ENCODE measurements around the gene DIDO1.

Gene DIDO1

DNA sequence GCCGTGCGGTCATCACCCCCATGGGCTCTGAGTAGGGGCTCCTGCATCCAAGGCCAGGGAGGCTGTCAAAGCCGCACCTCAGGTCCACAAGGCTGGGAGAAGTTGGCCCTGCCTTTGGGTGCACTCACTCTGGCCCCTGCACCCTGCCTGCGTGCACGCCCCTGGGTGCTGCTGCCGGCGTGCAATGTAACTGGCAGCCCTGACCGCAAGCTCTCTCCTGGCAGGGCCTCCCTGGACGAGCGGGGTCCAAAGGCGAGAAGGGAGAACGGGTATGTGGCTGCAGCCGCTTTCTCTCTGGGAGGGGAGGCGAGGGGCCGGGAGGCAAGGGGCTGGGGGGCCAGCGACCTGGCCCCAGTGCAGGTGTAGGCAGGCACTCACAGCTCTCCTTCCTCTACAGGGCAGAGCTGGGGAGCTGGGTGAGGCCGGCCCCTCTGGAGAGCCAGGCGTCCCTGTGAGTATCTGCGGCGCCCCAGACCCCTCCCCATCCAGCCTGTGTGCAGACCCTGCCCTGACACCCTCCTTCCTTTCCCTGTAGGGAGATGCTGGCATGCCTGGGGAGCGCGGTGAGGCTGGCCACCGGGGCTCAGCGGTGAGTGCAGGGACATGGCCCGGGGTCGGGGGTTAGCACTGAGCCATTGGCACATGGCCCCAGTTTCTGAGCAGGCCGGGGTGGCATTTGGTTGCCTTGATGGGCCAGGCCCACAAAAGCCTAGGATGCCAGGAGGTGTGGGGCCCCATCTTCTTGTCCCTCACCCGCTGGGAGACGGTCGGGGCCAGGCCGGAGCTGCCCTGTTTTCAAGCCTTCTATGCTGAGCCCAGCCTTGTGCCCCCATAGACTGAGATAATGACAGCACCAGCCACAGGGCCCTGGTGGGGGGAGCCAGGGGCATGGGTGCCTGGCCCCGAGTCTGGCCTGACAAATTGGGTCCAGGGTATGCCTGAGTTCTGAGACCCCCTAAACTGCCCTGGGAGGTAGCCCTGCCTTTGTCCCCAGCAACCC, 96.8 kb downstream of the DIDO1 start:
- no peak for DNase-seq

DNA sequence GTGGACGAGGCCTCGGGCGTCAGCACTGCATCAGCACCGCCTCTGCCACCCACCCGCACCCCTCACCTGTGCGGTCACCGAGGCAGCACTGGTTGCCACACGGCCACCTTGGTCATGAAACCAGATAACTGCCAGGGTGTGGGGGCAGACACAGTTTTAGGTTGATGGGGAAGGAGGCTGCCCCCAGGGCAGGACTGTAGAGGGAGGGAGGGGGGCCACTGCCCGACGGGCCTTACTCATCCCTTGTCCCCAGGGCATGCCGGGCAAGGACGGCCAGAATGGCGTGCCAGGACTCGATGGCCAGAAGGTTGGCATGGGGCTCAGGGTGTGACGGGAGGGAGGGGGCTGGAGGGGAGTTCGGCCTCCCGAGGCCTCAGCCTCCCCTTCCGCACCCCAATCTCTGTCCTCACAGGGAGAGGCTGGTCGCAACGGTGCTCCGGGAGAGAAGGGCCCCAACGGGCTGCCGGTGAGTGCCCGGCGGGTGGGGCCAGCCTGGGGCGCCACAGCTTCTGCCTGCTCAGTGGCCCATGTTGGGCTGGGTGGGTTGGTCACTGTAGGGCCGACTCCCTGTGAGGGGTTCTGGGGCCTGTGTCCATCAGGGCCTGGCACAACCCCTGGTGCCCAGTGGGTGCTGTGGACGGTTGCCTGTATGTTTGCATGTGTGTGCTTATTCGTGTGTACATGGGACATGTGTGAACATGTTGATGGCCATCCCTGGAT, 97.6 kb downstream of the DIDO1 start:
- no peak for DNase-seq

DNA sequence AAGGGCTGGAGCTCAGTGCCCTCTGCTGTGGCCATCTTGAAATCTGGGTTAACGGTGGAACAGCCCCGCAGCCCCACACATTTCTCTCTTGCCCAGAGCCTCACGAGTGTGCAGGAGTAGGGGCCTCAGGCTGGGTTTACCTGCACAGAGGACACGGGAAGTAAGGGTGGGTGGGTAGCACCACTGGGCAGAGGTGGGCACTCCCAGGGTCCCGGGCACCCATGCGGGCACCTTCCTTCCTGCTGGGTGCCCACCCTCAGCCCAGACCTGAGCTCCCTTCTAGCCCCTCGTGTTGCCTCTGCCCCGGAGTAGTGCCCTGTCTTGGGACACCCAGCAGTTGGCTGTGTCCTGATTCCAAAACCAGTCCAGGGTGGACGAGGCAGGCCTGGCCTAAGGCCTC, 98.3 kb downstream of the DIDO1 start:
- no peak for DNase-seq
